Activated CD4-positive, alpha-beta T cell treated with anti-CD3 and anti-CD28 coated beads for 36 hours (primary cell): ENCODE measurements around the gene MMP11. TPM values are rescaled to one million over a fixed set of nuclear protein-coding genes. Genes with fewer than 3 reads are reported as not detected.

ENCODE experiments used
- ATAC-seq: fragments of 200-7000 bp; cut with Tn5 transposase; one replicate; pipeline ENCODE4 v1.10.0; 2021; ENCODE audit warnings: mild to moderate bottlenecking, moderate library complexity
- CTCF ChIA-PET: fragments of 350-600 bp; sonication (Branson Sonifier 250); formaldehyde crosslinking; loops from one replicate; lab custom pipeline; 2021; ENCODE audit warnings: antibody characterized with exemption; lab: Charles Lee
- POLR2A ChIA-PET: fragments of 350-600 bp; sonication (Branson Sonifier 250); formaldehyde crosslinking; loops from one replicate; lab custom pipeline; 2021; ENCODE audit warnings: antibody characterized with exemption, inconsistent platforms; lab: Charles Lee
- DNase-seq: peaks from one replicate; pipeline ENCODE4 v3.0.0-alpha.2; 2020
- H3K27ac Mint-ChIP-seq: one replicate; pipeline ENCODE4 v1.8.0; 2021; ENCODE audit warnings: mixed read lengths
- H3K27me3 Mint-ChIP-seq: one replicate; pipeline ENCODE4 v1.8.0; 2021; ENCODE audit warnings: mixed read lengths
- H3K36me3 Mint-ChIP-seq: one replicate; pipeline ENCODE4 v1.8.0; 2021; ENCODE audit warnings: low read depth, mixed read lengths
- H3K4me1 Mint-ChIP-seq: one replicate; pipeline ENCODE4 v1.8.0; 2021; ENCODE audit warnings: mixed read lengths
- H3K4me3 Mint-ChIP-seq: one replicate; pipeline ENCODE4 v1.8.0; 2021; ENCODE audit warnings: mild to moderate bottlenecking, moderate library complexity, mixed read lengths
- H3K9me3 Mint-ChIP-seq: one replicate; pipeline ENCODE4 v1.8.0; 2021; ENCODE audit warnings: low read depth, mixed read lengths
- intact Hi-C, 2 experiments: fragments of 100-400 bp; cut with DNase I in 1 of 2; cut with micrococcal nuclease in 1 of 2; formaldehyde crosslinking; loops; one replicate each; pipeline versions ENCODE4 v1.14.2 to v1.15.1; 2022 to 2024; cut with DNase I, micrococcal nuclease
- total RNA-seq, 2 experiments: library from RNA; stranded (reverse); gene quantifications; one replicate each; pipeline ENCODE4 v1.2.3, GENCODE V29; 2021

The MMP11 gene
- total RNA-seq, 2 experiments from 2014 or later = 0.32 to 1.1 TPM

GRCh38 chr22:23760056-23760455 lies 12.6 kb upstream of the MMP11 start:
- POLR2A ChIA-PET = no interaction called here
- DNase-seq (no peak), ATAC-seq (no peak)
- H3K4me3 Mint-ChIP-seq = no peak overlapping the region
- intact Hi-C loops = no loop called here
- peaks cover 6% of the 10 kb centered on the region for H3K36me3 Mint-ChIP-seq
- H3K27ac Mint-ChIP-seq = no peak overlapping the region
- H3K9me3 Mint-ChIP-seq = no peaks in the 10 kb centered on the region
- H3K27me3 Mint-ChIP-seq = no peaks in the 10 kb centered on the region
- CTCF ChIA-PET = interaction anchor here (0.7 kb wide), 1 partner anchor 26 kb away, joined by 3 read pairs; no protein-coding TSS in a partner anchor
- H3K4me1 Mint-ChIP-seq = peaks cover 25% of the 10 kb centered on the region

GRCh38 chr22:23762842-23763578 lies 9.6 kb upstream of the MMP11 start, which contains the start of gene C22orf15:
C22orf15 (plus strand) TSS chr22:23762990; CDS start chr22:23763307, 317 bp downstream.
- no peaks in the 10 kb centered on the region for H3K27me3 Mint-ChIP-seq
- peaks cover 34% of the 10 kb centered on the region for H3K4me1 Mint-ChIP-seq
- ChIA-PET POLR2A (interaction anchor here (0.5 kb wide), 1 partner anchor 1443 kb away, joined by 4 read pairs; no protein-coding TSS in a partner anchor), CTCF (interaction anchor here (0.6 to 0.9 kb wide), 4 partner anchors 87 to 669 kb away, joined by 3 read pairs; no protein-coding TSS in a partner anchor)
- intact Hi-C loops = no loop called here
- H3K27ac Mint-ChIP-seq = peak within 1 kb of the TSS; percentile 55
- no peak for ATAC-seq
- no peaks in the 10 kb centered on the region for H3K9me3 Mint-ChIP-seq
- peak within 1 kb of the TSS; percentile 43 for H3K4me3 Mint-ChIP-seq
- DNase-seq = peak; percentile 35
- peaks cover 15% of the 10 kb centered on the region for H3K36me3 Mint-ChIP-seq

DNA sequence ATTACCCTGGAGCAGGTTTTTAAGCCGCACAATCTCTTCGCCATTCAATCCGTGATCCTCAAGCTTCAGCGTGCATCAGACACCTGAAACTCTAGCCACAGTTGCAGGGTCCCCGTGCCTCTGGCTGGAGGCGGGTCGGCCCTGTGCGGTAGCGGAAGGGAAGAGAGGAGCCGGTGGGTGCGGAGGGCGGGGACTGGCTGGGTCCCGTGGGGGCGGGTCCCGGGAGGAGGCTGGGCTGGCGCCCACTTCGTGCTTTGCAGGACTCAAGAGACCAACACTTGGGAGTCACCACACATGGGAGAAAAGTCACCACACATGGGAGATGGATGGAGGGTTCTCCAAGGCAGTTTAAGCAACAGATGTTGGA lies 9.1 kb upstream of the MMP11 start:
- Mint-ChIP-seq H3K36me3 (peaks cover 15% of the 10 kb centered on the region), H3K4me3 (peak overlapping the region; percentile 43), H3K27ac (peak overlapping the region; percentile 55), H3K4me1 (peaks cover 34% of the 10 kb centered on the region), H3K9me3 (no peaks in the 10 kb centered on the region), H3K27me3 (no peaks in the 10 kb centered on the region)
- POLR2A ChIA-PET = no interaction called here
- DNase-seq (peak; percentile 63), ATAC-seq (peak; percentile 18)
- intact Hi-C loops = no loop called here
- CTCF ChIA-PET = interaction anchor here (0.6 kb wide), 1 partner anchor 269 kb away, joined by 3 read pairs; no protein-coding TSS in a partner anchor

DNA sequence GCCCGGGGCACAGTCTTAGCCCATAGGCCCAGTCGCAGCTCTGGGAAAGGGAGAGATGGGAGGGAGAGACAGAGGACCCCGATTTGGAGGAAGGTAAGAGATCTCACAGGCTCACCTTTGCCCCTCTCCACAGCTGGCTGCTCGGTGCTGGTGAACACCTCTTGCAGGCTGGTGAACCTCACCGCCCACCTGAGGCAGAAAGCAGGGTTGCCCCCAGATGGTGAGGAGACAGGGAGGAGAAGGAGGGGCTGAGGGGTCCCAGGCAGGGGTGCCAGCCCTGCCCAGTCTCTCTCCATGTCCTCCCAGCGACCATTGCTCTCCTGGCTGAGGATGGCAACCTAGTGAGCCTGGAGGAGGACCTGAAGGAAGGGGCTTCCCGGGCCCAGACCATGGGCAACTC lies 8.7 kb upstream of the MMP11 start:
- ChIA-PET CTCF (interaction anchor here (0.6 kb wide), 1 partner anchor 270 kb away, joined by 3 read pairs; no protein-coding TSS in a partner anchor), POLR2A (no interaction called here)
- Mint-ChIP-seq H3K9me3 (no peaks in the 10 kb centered on the region), H3K4me1 (peaks cover 34% of the 10 kb centered on the region), H3K4me3 (peak overlapping the region; percentile 43), H3K27me3 (no peaks in the 10 kb centered on the region), H3K36me3 (peaks cover 15% of the 10 kb centered on the region), H3K27ac (no peak overlapping the region)
- DNase-seq (no peak), ATAC-seq (no peak)
- intact Hi-C loops = loop anchor here in 1 of 2 experiments (2.0 kb wide), 1 partner anchor 13 kb away; the partner anchor contains the start of gene ZNF70

DNA sequence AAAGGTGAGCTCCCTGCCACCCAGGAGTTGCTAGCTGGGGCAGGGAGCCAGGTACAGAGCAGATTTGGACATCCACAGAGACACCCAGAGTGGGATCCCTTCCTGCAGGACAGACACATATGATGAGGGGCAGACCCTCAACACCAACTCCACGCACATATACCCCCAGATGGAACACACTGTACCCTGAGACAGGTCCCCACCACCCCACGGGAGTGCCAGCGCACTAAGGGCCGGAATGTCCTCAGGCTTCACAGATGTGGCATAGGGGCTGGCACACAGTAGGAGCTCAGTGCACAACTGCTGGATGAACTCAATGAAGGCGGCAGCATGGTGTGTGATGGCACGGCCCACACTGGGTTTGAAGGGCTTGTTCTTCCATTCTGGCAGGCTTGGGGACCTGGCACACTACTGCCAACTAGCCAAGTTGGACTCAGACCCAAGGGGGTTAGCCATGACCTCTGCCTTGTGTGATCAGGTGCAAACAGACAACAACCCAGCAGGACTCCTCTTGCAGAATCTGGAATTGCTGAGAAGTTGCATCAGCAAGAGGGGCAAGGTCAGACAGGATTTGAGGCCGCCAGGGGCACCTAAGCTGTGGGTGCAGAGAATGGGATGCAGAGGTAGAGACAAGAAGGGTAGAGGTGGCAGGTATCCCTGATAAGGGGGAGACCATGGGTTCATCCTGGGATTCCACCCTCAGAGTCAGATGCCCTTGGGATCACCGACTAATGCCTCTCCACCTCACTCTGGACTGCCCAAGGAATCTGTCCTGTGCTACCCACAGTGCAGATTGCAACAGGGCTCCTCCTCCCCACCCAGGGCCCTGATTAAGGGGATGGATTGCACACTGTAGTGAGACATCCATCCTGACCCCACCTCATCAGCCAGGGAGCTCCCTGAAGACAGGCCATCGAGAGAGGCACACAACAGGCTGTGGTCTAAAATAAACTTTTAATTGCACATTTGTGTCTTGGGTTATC lies 7.5 kb upstream of the MMP11 start:
- ChIA-PET CTCF (interaction anchor here (1.0 kb wide), 1 partner anchor 87 kb away, joined by 3 read pairs; no protein-coding TSS in a partner anchor), POLR2A (no interaction called here)
- Mint-ChIP-seq H3K36me3 (peaks cover 15% of the 10 kb centered on the region), H3K9me3 (no peaks in the 10 kb centered on the region), H3K27ac (peak overlapping the region; percentile 42), H3K27me3 (no peaks in the 10 kb centered on the region), H3K4me1 (peaks cover 34% of the 10 kb centered on the region), H3K4me3 (no peak overlapping the region)
- ATAC-seq (no peak), DNase-seq (no peak)
- intact Hi-C loops = loop anchor here (2.0 to 5.0 kb wide), 5 partner anchors 14 to 223 kb away; partner anchors contain the start of gene ZNF70 (in 1 of the 2)

DNA sequence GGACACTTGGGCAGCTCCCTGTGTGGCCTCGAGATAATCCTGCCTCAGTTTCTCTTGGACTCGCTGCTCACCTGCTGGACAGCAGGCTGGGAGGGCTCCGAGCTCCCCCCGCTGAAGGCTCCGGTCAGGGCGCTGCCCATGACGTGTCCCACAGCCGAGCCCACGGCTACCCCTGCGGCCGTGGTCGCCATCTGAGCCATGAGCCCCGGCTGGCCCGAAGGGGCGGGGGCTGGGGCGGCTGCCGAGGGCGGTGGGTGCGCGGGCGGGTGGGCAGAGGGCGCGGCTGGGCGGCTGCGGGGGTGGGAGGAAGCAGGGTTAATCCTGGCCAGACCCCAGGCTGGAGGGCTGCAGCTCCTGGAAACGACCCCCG lies 5.4 kb upstream of the MMP11 start:
- H3K9me3 Mint-ChIP-seq = no peaks in the 10 kb centered on the region
- intact Hi-C loops = loop anchor here (1.0 to 5.0 kb wide), 9 partner anchors 16 to 228 kb away; partner anchors contain the start of genes DERL3 (in 1 of the 2), MIF (in 1 of the 2) and ZNF70 (in 1 of the 2)
- H3K36me3 Mint-ChIP-seq = peaks cover 15% of the 10 kb centered on the region
- ChIA-PET CTCF (interaction anchor here (1.1 to 1.4 kb wide), 3 partner anchors 10 to 127 kb away, joined by 3 to 4 read pairs (median 3); partner anchors contain the start of gene MIF), POLR2A (interaction anchor here (1.1 kb wide), 1 partner anchor 18 kb away, joined by 5 read pairs; no protein-coding TSS in a partner anchor)
- H3K27me3 Mint-ChIP-seq = no peaks in the 10 kb centered on the region
- H3K27ac Mint-ChIP-seq = peak overlapping the region; percentile 26
- ATAC-seq (no peak), DNase-seq (no peak)
- peaks cover 39% of the 10 kb centered on the region for H3K4me1 Mint-ChIP-seq
- peak overlapping the region; percentile 75 for H3K4me3 Mint-ChIP-seq

- Mint-ChIP-seq H3K27ac (peak within 1 kb of the TSS; percentile 72), H3K9me3 (no peaks in the 10 kb centered on the region), H3K4me1 (peaks cover 36% of the 10 kb centered on the region), H3K36me3 (peaks cover 15% of the 10 kb centered on the region), H3K4me3 (peak within 1 kb of the TSS; percentile 75), H3K27me3 (no peaks in the 10 kb centered on the region)
- POLR2A ChIA-PET = no interaction called here
- ATAC-seq = peak; percentile 66
- peak; percentile 87 for DNase-seq
- intact Hi-C loops = loop anchor here (1.0 to 5.0 kb wide), 10 partner anchors 17 to 229 kb away; partner anchors contain the start of genes DERL3 (in 1 of the 2), MIF (in 1 of the 2) and ZNF70 (in 1 of the 2)
- CTCF ChIA-PET = interaction anchor here (1.1 to 3.9 kb wide), 3 partner anchors 9 to 127 kb away, joined by 3 to 28 read pairs (median 3); partner anchors contain the start of gene MIF
Measured at GRCh38 chr22:23767673-23768548, 4.7 kb upstream of the MMP11 start, which contains the start of gene CHCHD10. CHCHD10 (minus strand) TSS chr22:23767972; CDS start chr22:23767874, 98 bp downstream.

GRCh38 chr22:23769321-23769965 lies 3.2 kb upstream of the MMP11 start:
- Mint-ChIP-seq H3K4me1 (peaks cover 25% of the 10 kb centered on the region), H3K9me3 (no peaks in the 10 kb centered on the region), H3K27ac (no peak overlapping the region), H3K36me3 (peaks cover 12% of the 10 kb centered on the region), H3K27me3 (peaks cover 3% of the 10 kb centered on the region), H3K4me3 (no peak overlapping the region)
- no peak for DNase-seq
- CTCF ChIA-PET = interaction anchor here (0.6 to 3.9 kb wide), 5 partner anchors 20 to 88 kb away, joined by 3 to 28 read pairs (median 3); partner anchors contain the start of gene SLC2A11
- POLR2A ChIA-PET = no interaction called here
- no peak for ATAC-seq
- intact Hi-C loops = loop anchor here (5.0 kb wide), 4 partner anchors 78 to 227 kb away; no protein-coding TSS in a partner anchor

GRCh38 chr22:23772315-23772648 lies 367 bp upstream of the MMP11 start:
- H3K4me3 Mint-ChIP-seq = peak overlapping the region; percentile 53
- H3K9me3 Mint-ChIP-seq = no peaks in the 10 kb centered on the region
- ATAC-seq (no peak), DNase-seq (no peak)
- peaks cover 10% of the 10 kb centered on the region for H3K4me1 Mint-ChIP-seq
- no peak overlapping the region for H3K27ac Mint-ChIP-seq
- intact Hi-C loops = loop anchor here in 1 of 2 experiments (1.0 kb wide), 1 partner anchor 15 kb away; no protein-coding TSS in a partner anchor
- ChIA-PET POLR2A (interaction anchor here (0.6 kb wide), 1 partner anchor 14 kb away, joined by 3 read pairs; the partner anchor contains the start of gene SMARCB1), CTCF (interaction anchor here (1.1 kb wide), 1 partner anchor 76 kb away, joined by 3 read pairs; no protein-coding TSS in a partner anchor)
- H3K36me3 Mint-ChIP-seq = no peaks in the 10 kb centered on the region
- H3K27me3 Mint-ChIP-seq = peaks cover 3% of the 10 kb centered on the region
